DMS 273 (cell line): Measurements from ENCODE around the gene MTA2.
A peak's percentile ranks its signal among the peaks of the same experiment; 100 is the strongest.
"Not testable (repeated sequence)": the region's sequence is repeated elsewhere in the genome, so short reads cannot be mapped to it uniquely, and the experiment has no call there.

Experiments used
- DNase-seq: peaks from one replicate; lab custom pipeline; 2025; ENCODE audit not compliant: unreplicated experiment; lab: John Stamatoyannopoulos, UW

MTA2 gene

GRCh38 chr11:62592989-62593421, 8.7 kb downstream of the MTA2 start:
- no peak for DNase-seq

- DNase-seq: no peak
Observed at GRCh38 chr11:62592146-62592815, 9.4 kb downstream of the MTA2 start.

- peak; percentile 99 for DNase-seq
Observed at GRCh38 chr11:62591448-62592145, 10.1 kb downstream of the MTA2 start, which contains the start of gene TUT1. Gene TUT1, minus strand, starts transcription at chr11:62591523. Its CDS starts 38 bp downstream, at chr11:62591485.

- DNase-seq: no peak
Observed at GRCh38 chr11:62588966-62589637, 12.6 kb downstream of the MTA2 start.

- not testable (repeated sequence) for DNase-seq
Observed at GRCh38 chr11:62585356-62585755, 16.3 kb downstream of the MTA2 start.

- not testable (repeated sequence) for DNase-seq
Observed at GRCh38 chr11:62581735-62582134, 19.9 kb downstream of the MTA2 start.

- DNase-seq: no peak
Observed at GRCh38 chr11:62580959-62581715, 20.5 kb downstream of the MTA2 start.

GRCh38 chr11:62579252-62579651, 22.4 kb downstream of the MTA2 start:
- DNase-seq: no peak

GRCh38 chr11:62578541-62578940, 23.1 kb downstream of the MTA2 start:
- no peak for DNase-seq

- DNase-seq: no peak
Observed at GRCh38 chr11:62577046-62577714, 24.5 kb downstream of the MTA2 start.

GRCh38 chr11:62575837-62576236, 25.8 kb downstream of the MTA2 start:
- no peak for DNase-seq

GRCh38 chr11:62575156-62575555, 26.5 kb downstream of the MTA2 start:
- no peak for DNase-seq

GRCh38 chr11:62574363-62575071, 27.1 kb downstream of the MTA2 start:
- peak; percentile 64 for DNase-seq

- peak; percentile 99 for DNase-seq
Observed at GRCh38 chr11:62573592-62574362, 27.9 kb downstream of the MTA2 start, which contains the start of gene EEF1G. Gene EEF1G, minus strand, starts transcription at chr11:62573891. Its CDS starts 49 bp downstream, at chr11:62573842.

- peak; percentile 41 for DNase-seq
Observed at GRCh38 chr11:62573006-62573591, 28.6 kb downstream of the MTA2 start.

- no peak for DNase-seq
Observed at GRCh38 chr11:62572431-62572830, 29.2 kb downstream of the MTA2 start.

GRCh38 chr11:62571493-62571892, 30.2 kb downstream of the MTA2 start:
- not testable (repeated sequence) for DNase-seq

GRCh38 chr11:62570903-62571302, 30.8 kb downstream of the MTA2 start:
- not testable (repeated sequence) for DNase-seq

GRCh38 chr11:62569611-62570010, 32.1 kb downstream of the MTA2 start:
- DNase-seq: no peak
